Lower lobe of right lung (tissue), 2 donors: ENCODE measurements around the gene PDCL2. TPM values are rescaled to one million over a fixed set of nuclear protein-coding genes. Genes with fewer than 3 reads are reported as not detected.

Source experiments
- ATAC-seq, 2 donors: fragments of 200-7000 bp; cut with Tn5 transposase; one replicate each; pipeline ENCODE4 v1.9.1; 2020 to 2022; ENCODE audit warnings: mild to moderate bottlenecking in 2 of 2, moderate library complexity in 2 of 2
- DNase-seq: peaks from one replicate; pipeline ENCODE4 v3.0.0-alpha.2; 2020
- H3K27ac ChIP-seq: fragments of 200-600 bp; one replicate; pipeline ENCODE4 v1.8.0; 2022
- H3K27me3 ChIP-seq: fragments of 200-600 bp; one replicate; pipeline ENCODE4 v1.8.0; 2022; ENCODE audit warnings: low read depth
- H3K36me3 ChIP-seq: fragments of 200-600 bp; one replicate; pipeline ENCODE4 v1.8.0; 2022; ENCODE audit warnings: mild to moderate bottlenecking
- H3K4me1 ChIP-seq: fragments of 200-600 bp; one replicate; pipeline ENCODE4 v1.8.0; 2022
- H3K4me3 ChIP-seq: fragments of 200-600 bp; one replicate; pipeline ENCODE4 v1.8.0; 2022; ENCODE audit warnings: mild to moderate bottlenecking
- H3K9me3 ChIP-seq: fragments of 200-600 bp; one replicate; pipeline ENCODE4 v1.8.0; 2022
- CTCF ChIP-seq: fragments of 200-600 bp; IDR thresholded peaks from one replicate; pipeline ENCODE4 v1.8.0; 2022; ENCODE audit warnings: antibody characterized with exemption, mild to moderate bottlenecking
- intact Hi-C: fragments of 100-400 bp; cut with DNase I; formaldehyde crosslinking; loops from one replicate; pipeline ENCODE4 v1.11.0; 2022
- total RNA-seq: library from RNA; stranded (reverse); fragmentation: NEBNext Ultra II Directional; extraction: Animal tissue kit (Norgen Biotek cat#: 25700); gene quantifications from one replicate; pipeline ENCODE4 v1.2.1, GENCODE V29; 2021
- donor health status: DM: no; HTN: yes; CAD: no; lungs with severe emphysema.

PDCL2 gene
- total RNA-seq, 1 donor from 2014 or later, result not detected

GRCh38 chr4:55507612-55508011, 84.4 kb downstream of the PDCL2 start:
- intact Hi-C loops, result no loop called here
- ATAC-seq, result no peak
- no peaks in the 10 kb centered on the region for H3K4me1 ChIP-seq
- no peak for TF ChIP-seq CTCF
- no peak overlapping the region for H3K4me3 ChIP-seq
- DNase-seq, result no peak
- H3K27ac ChIP-seq, result no peak overlapping the region
- H3K36me3 ChIP-seq, result peaks cover 16% of the 10 kb centered on the region
- H3K9me3 ChIP-seq, result no peaks in the 10 kb centered on the region
- H3K27me3 ChIP-seq, result no peaks in the 10 kb centered on the region

Other genes starting within 250 kb of the PDCL2 start
- gene SRD5A3, start 246.0 kb downstream of the PDCL2 start, total RNA-seq, result 21.1 TPM
- 140 TPM for gene TMEM165, start 196.3 kb downstream of the PDCL2 start, total RNA-seq
- 26.6 TPM for gene CLOCK, start 45.3 kb downstream of the PDCL2 start, total RNA-seq
- gene NMU, start 44.1 kb upstream of the PDCL2 start, total RNA-seq, result 0.83 TPM
- not detected for gene EXOC1L, start 227.5 kb upstream of the PDCL2 start, total RNA-seq